C4-2B (cell line): ENCODE results near the gene RNU1-2.
A peak's percentile ranks its signal among the peaks of the same experiment; 100 is the strongest.

Experiments
- CTCF ChIP-seq: fragments of 450-650 bp; conservative IDR thresholded peaks from 2 replicates; pipeline ENCODE4 v1.5.1; 2017; ENCODE audit warnings: mild to moderate bottlenecking
- ZFX ChIP-seq: fragments of 450-650 bp; IDR thresholded peaks from 2 replicates; pipeline ENCODE4 v1.6.1; 2017

- no peak; the same call in 1 of the 2 replicates for TF ChIP-seq CTCF
- TF ChIP-seq ZFX, result peak; percentile 76; the same call in 1 of the 2 replicates
Observed at GRCh38 chr1:16913833-16914662, 18.3 kb downstream of the RNU1-2 start.
